SK-N-SH (cell line): Measurements from ENCODE around the gene OPCML. TPM values are rescaled to one million over a fixed set of nuclear protein-coding genes. Genes with fewer than 3 reads are reported as not detected.

ENCODE experiments used
- CTCF ChIA-PET: fragments of 300-600, 350-600 bp; formaldehyde crosslinking; extraction: SDS; loops from one replicate; lab custom pipeline; 2021; lab: Yijun Ruan, JAX
- POLR2A ChIA-PET: fragments of 350-600 bp; sonication (Branson Sonifier 250); formaldehyde crosslinking; extraction: SDS; loops from one replicate; lab custom pipeline; 2020; ENCODE audit warnings: antibody characterized with exemption, inconsistent platforms; lab: Yijun Ruan, JAX
- DNase-seq: peaks from one replicate; pipeline ENCODE4 v3.0.0; 2012
- H2AFZ ChIP-seq: fragments of 200-600 bp; sonication (generic); 2 replicates; pipeline ENCODE4 v1.8.1; 2016; ENCODE audit warnings: antibody characterized with exemption, mild to moderate bottlenecking, low read depth
- H3F3A ChIP-seq: fragments of 200-600 bp; sonication (generic); replicated peaks from 2 replicates; pipeline ENCODE3; 2016; ENCODE audit warnings: antibody characterized with exemption, mild to moderate bottlenecking; ENCODE audit not compliant: insufficient read depth
- H3K27ac ChIP-seq, 2 experiments: fragments of 200-500 bp in 1 of 2; fragments of 200-600 bp in 1 of 2; sonication (Bioruptor generic) in 1 of 2; sonication (generic), shearing (Covaris generic) in 1 of 2; 2 replicates each; pipeline versions ENCODE4 v1.5.1 to v1.6.1; 2014 to 2016; ENCODE audit warnings: low read depth in 2 of 2, inconsistent platforms in 1 of 2, low read length in 1 of 2, mild to moderate bottlenecking in 1 of 2, mixed read lengths in 1 of 2
- H3K27me3 ChIP-seq: fragments of 200-600 bp; sonication (generic), shearing (Covaris generic); 2 replicates; pipeline ENCODE4 v1.6.1; 2016; ENCODE audit warnings: mixed run types; ENCODE audit not compliant: insufficient read depth
- H3K36me3 ChIP-seq, 2 experiments: fragments of 200-500 bp in 1 of 2; fragments of 200-600 bp in 1 of 2; sonication (Bioruptor generic) in 1 of 2; sonication (generic) in 1 of 2; replicated peaks in 1 of 2; 2 replicates each; pipeline versions ENCODE3 to v1.5.1; 2014 to 2016; ENCODE audit warnings: low read length in 1 of 2, mild to moderate bottlenecking in 1 of 2; ENCODE audit not compliant: insufficient read depth in 2 of 2, control insufficient read depth in 1 of 2
- H3K4me1 ChIP-seq, 2 experiments: fragments of 200-500 bp in 1 of 2; fragments of 200-600 bp in 1 of 2; sonication (Bioruptor generic) in 1 of 2; sonication (generic), shearing (Covaris generic) in 1 of 2; 2 replicates each; pipeline versions ENCODE4 v1.5.1 to v1.6.1; 2014 to 2016; ENCODE audit warnings: low read depth in 1 of 2, low read length in 1 of 2, mixed run types in 1 of 2; ENCODE audit not compliant: insufficient read depth in 2 of 2, control insufficient read depth in 1 of 2
- H3K4me2 ChIP-seq: fragments of 200-600 bp; sonication (generic), shearing (Covaris generic); 2 replicates; pipeline ENCODE4 v1.6.1; 2017; ENCODE audit warnings: mixed run types
- H3K4me3 ChIP-seq, 2 experiments: fragments of 200-500 bp in 1 of 2; fragments of 200-600 bp in 1 of 2; sonication (Bioruptor generic) in 1 of 2; sonication (generic), shearing (Covaris generic) in 1 of 2; 2 replicates each; pipeline versions ENCODE4 v1.5.1 to v1.8.1; 2014 to 2016; ENCODE audit warnings: low read depth in 2 of 2, inconsistent platforms in 1 of 2, low read length in 1 of 2, mild to moderate bottlenecking in 1 of 2, mixed read lengths in 1 of 2, moderate library complexity in 1 of 2
- H3K79me2 ChIP-seq: fragments of 200-600 bp; sonication (generic); 2 replicates; pipeline ENCODE4 v1.8.1; 2017; ENCODE audit warnings: mild to moderate bottlenecking; ENCODE audit not compliant: insufficient read depth
- H3K9ac ChIP-seq: fragments of 200-600 bp; sonication (generic); 2 replicates; pipeline ENCODE4 v1.6.1; 2017; ENCODE audit warnings: mixed run types
- H3K9me2 ChIP-seq: fragments of 200-600 bp; sonication (generic); 2 replicates; pipeline ENCODE4 v1.6.1; 2017; ENCODE audit warnings: mixed run types
- H3K9me3 ChIP-seq: fragments of 200-600 bp; sonication (generic); 2 replicates; pipeline ENCODE4 v1.6.1; 2017; ENCODE audit warnings: mixed run types, mild to moderate bottlenecking, moderate library complexity
- H4K20me1 ChIP-seq: fragments of 200-600 bp; sonication (generic); 2 replicates; pipeline ENCODE4 v1.6.1; 2017; ENCODE audit warnings: mild to moderate bottlenecking, mixed run types; ENCODE audit not compliant: insufficient read depth
- ELF1 ChIP-seq: IDR thresholded peaks from 2 replicates; pipeline ENCODE4 v1.4.0; 2012
- FOXM1 ChIP-seq: IDR thresholded peaks from 2 replicates; pipeline ENCODE4 v1.4.0; 2012; ENCODE audit warnings: low read depth, mild to moderate bottlenecking
- GABPA ChIP-seq: IDR thresholded peaks from 2 replicates; pipeline ENCODE4 v1.4.0; 2012; ENCODE audit warnings: low read depth, mild to moderate bottlenecking
- GATA2 ChIP-seq: sonication (generic); formaldehyde crosslinking; IDR thresholded peaks from 2 replicates; pipeline ENCODE4 v1.5.0; 2020; ENCODE audit warnings: mild to moderate bottlenecking, missing genetic modification reagents
- MXI1 ChIP-seq: IDR thresholded peaks from 2 replicates; pipeline ENCODE4 v1.6.1; 2012; ENCODE audit warnings: mild to moderate bottlenecking, low read depth, low read length, improper control_type of control experiment
- NRF1 ChIP-seq: IDR thresholded peaks from 2 replicates; pipeline ENCODE4 v1.6.1; 2012; ENCODE audit warnings: low read depth, mild to moderate bottlenecking, low read length
- POLR2AphosphoS5 ChIP-seq: IDR thresholded peaks from 2 replicates; pipeline ENCODE4 v1.6.1; 2012; ENCODE audit warnings: low read depth, low read length
- RAD21 ChIP-seq: IDR thresholded peaks from 2 replicates; pipeline ENCODE4 v1.6.1; 2012; ENCODE audit warnings: mild to moderate bottlenecking, low read length
- RCOR1 ChIP-seq: fragments of 150-350 bp; IDR thresholded peaks from 2 replicates; pipeline ENCODE4 v1.6.1; 2017; ENCODE audit warnings: antibody characterized with exemption, low read length
- RXRA ChIP-seq: IDR thresholded peaks from 2 replicates; pipeline ENCODE4 v1.4.0; 2012; ENCODE audit warnings: low read depth, mild to moderate bottlenecking, borderline replicate concordance
- SIN3A ChIP-seq: IDR thresholded peaks from 2 replicates; pipeline ENCODE4 v1.6.1; 2012; ENCODE audit warnings: low read depth, mild to moderate bottlenecking, low read length, moderate library complexity, borderline replicate concordance
- YY1 ChIP-seq: IDR thresholded peaks from 2 replicates; pipeline ENCODE4 v1.4.0; 2012; ENCODE audit warnings: low read depth, mild to moderate bottlenecking
- WGBS: methylation state at CpG from one replicate; pipeline ENCODE4 v1.1.6; 2017; ENCODE audit warnings: low lambda C conversion rate; 5-methylcytosine and 5-hydroxymethylcytosine counted together
- polyA plus RNA-seq, 3 experiments: library from polyadenylated mRNA; depleted of rRNA; stranded (reverse); fragments of >200 nt; gene quantifications; 2 replicates each; pipeline ENCODE4 v1.2.3, GENCODE V29; 2012
- TF ChIP-seq, protein P1 (sequence below): fragments of 200-600 bp; sonication (generic); IDR thresholded peaks from 2 replicates; pipeline ENCODE4 v1.6.1; 2017; ENCODE audit warnings: antibody characterized with exemption, mild to moderate bottlenecking, moderate library complexity
- TF ChIP-seq, protein P2 (sequence below): fragments of 150-350 bp; IDR thresholded peaks from 2 replicates; pipeline ENCODE4 v1.6.1; 2017; ENCODE audit warnings: antibody characterized with exemption, low read length, low read depth, borderline replicate concordance
- TF ChIP-seq, protein P3 (sequence below): fragments of 150-350 bp; IDR thresholded peaks from 2 replicates; pipeline ENCODE4 v1.6.1; 2016; ENCODE audit warnings: mild to moderate bottlenecking, low read depth, low read length
- TF ChIP-seq, protein P4 (sequence below): IDR thresholded peaks from 2 replicates; pipeline ENCODE4 v1.4.0; 2012; ENCODE audit warnings: low read depth, borderline replicate concordance
- TF ChIP-seq, protein P5 (sequence below): IDR thresholded peaks from 2 replicates; pipeline ENCODE4 v1.4.0; 2012; ENCODE audit warnings: low read depth

OPCML gene
- polyA plus RNA-seq, 1 of the 3 experiments (the other 2 are of a cell fraction): not detected

DNA sequence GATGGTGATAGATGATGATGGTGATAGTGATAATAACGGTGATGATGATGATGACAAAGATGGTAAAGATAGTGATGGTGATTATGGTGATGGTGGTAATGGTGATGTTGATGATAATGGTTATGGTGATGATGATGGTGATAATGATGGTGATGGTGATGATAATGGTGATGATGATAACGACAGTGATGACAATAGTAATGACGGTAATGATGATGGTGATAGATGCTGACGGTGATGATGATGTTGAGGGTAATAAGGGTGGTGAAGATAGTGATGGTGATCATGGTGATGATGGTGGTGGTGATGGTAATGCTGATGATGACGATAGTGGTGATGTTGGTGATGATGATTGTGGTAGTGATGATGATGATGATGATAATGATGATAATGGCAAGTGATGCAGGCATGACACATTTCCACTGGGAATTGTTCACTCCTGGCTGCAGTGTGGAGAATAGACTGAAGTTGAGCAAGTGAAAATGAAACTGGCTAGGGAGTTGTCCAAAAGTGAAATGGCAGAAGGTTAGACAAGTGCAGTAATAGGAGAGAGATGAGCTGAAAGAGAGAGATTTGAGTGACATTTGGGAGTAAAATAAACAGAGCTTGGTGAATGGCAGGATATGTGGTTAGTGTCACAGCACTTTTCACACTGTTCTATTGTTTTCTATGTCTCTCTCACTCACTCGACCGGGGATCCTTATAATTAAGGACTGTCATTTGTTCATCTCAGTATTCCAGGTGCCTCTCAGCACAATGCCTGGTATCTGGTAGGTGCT, 992.5 kb downstream of the OPCML start (continued):
- TF ChIP-seq, protein P1, sequence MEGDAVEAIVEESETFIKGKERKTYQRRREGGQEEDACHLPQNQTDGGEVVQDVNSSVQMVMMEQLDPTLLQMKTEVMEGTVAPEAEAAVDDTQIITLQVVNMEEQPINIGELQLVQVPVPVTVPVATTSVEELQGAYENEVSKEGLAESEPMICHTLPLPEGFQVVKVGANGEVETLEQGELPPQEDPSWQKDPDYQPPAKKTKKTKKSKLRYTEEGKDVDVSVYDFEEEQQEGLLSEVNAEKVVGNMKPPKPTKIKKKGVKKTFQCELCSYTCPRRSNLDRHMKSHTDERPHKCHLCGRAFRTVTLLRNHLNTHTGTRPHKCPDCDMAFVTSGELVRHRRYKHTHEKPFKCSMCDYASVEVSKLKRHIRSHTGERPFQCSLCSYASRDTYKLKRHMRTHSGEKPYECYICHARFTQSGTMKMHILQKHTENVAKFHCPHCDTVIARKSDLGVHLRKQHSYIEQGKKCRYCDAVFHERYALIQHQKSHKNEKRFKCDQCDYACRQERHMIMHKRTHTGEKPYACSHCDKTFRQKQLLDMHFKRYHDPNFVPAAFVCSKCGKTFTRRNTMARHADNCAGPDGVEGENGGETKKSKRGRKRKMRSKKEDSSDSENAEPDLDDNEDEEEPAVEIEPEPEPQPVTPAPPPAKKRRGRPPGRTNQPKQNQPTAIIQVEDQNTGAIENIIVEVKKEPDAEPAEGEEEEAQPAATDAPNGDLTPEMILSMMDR: no peak
- no peak for TF ChIP-seq YY1
- TF ChIP-seq RCOR1: no peak
- TF ChIP-seq MXI1: no peak
- no peak for TF ChIP-seq RXRA

DNA sequence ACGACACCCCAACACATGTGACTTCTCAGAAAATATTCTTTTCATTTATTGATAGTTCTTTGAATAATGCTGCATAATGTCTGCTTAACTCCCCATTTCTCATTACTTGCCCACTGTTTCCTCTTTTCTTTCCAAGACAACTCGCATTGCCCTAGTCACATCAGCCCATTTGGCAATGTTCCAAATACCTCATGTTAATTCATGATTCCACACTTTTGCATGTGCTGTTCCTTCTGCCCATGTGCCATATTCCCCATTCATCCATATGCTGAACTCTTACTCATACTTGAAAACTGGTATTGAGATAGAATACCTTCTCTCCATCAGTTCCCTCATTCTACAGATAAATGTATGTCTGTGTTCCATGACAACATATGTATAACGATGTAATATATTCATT, 993.7 kb downstream of the OPCML start:
- POLR2A ChIA-PET: no interaction called here
- Histone ChIP-seq H3K36me3 (no peaks in the 10 kb centered on the region), H3K4me3 (no peak overlapping the region)

More for the DNA sequence above, 993.7 kb downstream of the OPCML start:
- no peaks in the 10 kb centered on the region for H3K27me3 ChIP-seq
- H2AFZ ChIP-seq: no peak overlapping the region
- CTCF ChIA-PET: no interaction called here
- no peak overlapping the region for H3K4me2 ChIP-seq
- H3K9me2 ChIP-seq: no peaks in the 10 kb centered on the region
- TF ChIP-seq POLR2AphosphoS5 (no peak), ELF1 (no peak), RAD21 (no peak), GATA2 (no peak), FOXM1 (no peak), MXI1 (no peak), SIN3A (no peak), GABPA (no peak), NRF1 (no peak)
- TF ChIP-seq, protein P2, sequence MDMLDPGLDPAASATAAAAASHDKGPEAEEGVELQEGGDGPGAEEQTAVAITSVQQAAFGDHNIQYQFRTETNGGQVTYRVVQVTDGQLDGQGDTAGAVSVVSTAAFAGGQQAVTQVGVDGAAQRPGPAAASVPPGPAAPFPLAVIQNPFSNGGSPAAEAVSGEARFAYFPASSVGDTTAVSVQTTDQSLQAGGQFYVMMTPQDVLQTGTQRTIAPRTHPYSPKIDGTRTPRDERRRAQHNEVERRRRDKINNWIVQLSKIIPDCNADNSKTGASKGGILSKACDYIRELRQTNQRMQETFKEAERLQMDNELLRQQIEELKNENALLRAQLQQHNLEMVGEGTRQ: no peak
- TF ChIP-seq, protein P3, sequence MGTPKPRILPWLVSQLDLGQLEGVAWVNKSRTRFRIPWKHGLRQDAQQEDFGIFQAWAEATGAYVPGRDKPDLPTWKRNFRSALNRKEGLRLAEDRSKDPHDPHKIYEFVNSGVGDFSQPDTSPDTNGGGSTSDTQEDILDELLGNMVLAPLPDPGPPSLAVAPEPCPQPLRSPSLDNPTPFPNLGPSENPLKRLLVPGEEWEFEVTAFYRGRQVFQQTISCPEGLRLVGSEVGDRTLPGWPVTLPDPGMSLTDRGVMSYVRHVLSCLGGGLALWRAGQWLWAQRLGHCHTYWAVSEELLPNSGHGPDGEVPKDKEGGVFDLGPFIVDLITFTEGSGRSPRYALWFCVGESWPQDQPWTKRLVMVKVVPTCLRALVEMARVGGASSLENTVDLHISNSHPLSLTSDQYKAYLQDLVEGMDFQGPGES: no peak
- TF ChIP-seq, protein P4, sequence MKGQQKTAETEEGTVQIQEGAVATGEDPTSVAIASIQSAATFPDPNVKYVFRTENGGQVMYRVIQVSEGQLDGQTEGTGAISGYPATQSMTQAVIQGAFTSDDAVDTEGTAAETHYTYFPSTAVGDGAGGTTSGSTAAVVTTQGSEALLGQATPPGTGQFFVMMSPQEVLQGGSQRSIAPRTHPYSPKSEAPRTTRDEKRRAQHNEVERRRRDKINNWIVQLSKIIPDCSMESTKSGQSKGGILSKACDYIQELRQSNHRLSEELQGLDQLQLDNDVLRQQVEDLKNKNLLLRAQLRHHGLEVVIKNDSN: no peak
- TF ChIP-seq, protein P5, sequence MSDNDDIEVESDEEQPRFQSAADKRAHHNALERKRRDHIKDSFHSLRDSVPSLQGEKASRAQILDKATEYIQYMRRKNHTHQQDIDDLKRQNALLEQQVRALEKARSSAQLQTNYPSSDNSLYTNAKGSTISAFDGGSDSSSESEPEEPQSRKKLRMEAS: no peak
- WGBS: 21% methylated on average over 3 of the region's 3 CpGs
- no peaks in the 10 kb centered on the region for H3F3A ChIP-seq
- no peaks in the 10 kb centered on the region for H3K4me1 ChIP-seq
- no peak for DNase-seq
- H3K9me3 ChIP-seq: no peaks in the 10 kb centered on the region
- no peak overlapping the region for H3K27ac ChIP-seq
- no peak overlapping the region for H3K9ac ChIP-seq
- H3K79me2 ChIP-seq: no peaks in the 10 kb centered on the region
- no peaks in the 10 kb centered on the region for H4K20me1 ChIP-seq
